Prostate gland (tissue), 2 donors: ENCODE data around the gene ATAD1.

ENCODE experiments used
- CTCF ChIP-seq, 4 experiments: fragments of 200-600 bp in 2 of 4; fragments of 450-650 bp in 2 of 4; sonication (generic) in 2 of 4; IDR thresholded peaks; 1 replicate in 3 of 4; 2 replicates in 1 of 4; pipeline ENCODE4 v1.5.1; 2016 to 2019; ENCODE audit warnings: antibody characterized with exemption in 4 of 4, mild to moderate bottlenecking in 2 of 4, moderate library complexity in 2 of 4
- POLR2AphosphoS5 ChIP-seq: sonication (generic); formaldehyde crosslinking; IDR thresholded peaks from one replicate; pipeline ENCODE4 v1.6.1; 2017; ENCODE audit warnings: antibody characterized with exemption

- TF ChIP-seq POLR2AphosphoS5 = no peak
- no peak for TF ChIP-seq CTCF (IDR thresholded peaks at IDR 0.05)
Measured at GRCh38 chr10:87838650-87839049, 20.6 kb upstream of the ATAD1 start.
